A673 (cell line): ENCODE measurements around the gene SLC3A2.

ENCODE experiments used
- EZH2 ChIP-seq: fragments of 200-600 bp; sonication (generic); IDR thresholded peaks from 2 replicates; pipeline ENCODE4 v1.6.1; 2017; ENCODE audit warnings: borderline replicate concordance, low read depth, mild to moderate bottlenecking, mixed read lengths, antibody characterized with exemption, low read length; ENCODE audit not compliant: poor library complexity, severe bottlenecking
- TF ChIP-seq, protein P1 (sequence below): fragments of 300-800, 200-600 bp; sonication (generic); conservative IDR thresholded peaks from 2 replicates; pipeline ENCODE4 v1.5.1; 2017; ENCODE audit warnings: low read depth, mild to moderate bottlenecking, antibody characterized with exemption, low read length, moderate library complexity, mixed read lengths

DNA sequence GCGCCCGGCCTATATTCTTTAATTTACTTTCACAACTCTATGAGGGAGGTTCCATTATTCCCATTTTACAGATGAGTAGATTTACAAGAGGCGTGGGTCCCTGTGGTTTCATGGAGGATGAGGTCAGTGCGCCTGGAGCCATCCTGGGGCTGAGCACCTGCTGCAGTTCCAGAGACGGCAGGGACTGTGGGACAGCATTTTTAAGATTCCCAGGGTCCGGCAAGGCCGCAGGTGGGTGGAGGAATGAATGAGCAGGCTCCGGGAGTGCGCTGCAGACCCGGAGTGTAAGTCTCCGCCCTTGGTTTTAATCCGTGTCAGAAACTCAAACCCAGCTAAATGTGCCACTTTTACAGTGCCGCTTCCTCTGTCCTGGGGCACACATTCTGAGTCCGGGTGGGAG, 44.6 kb downstream of the SLC3A2 start:
- TF ChIP-seq, protein P1, sequence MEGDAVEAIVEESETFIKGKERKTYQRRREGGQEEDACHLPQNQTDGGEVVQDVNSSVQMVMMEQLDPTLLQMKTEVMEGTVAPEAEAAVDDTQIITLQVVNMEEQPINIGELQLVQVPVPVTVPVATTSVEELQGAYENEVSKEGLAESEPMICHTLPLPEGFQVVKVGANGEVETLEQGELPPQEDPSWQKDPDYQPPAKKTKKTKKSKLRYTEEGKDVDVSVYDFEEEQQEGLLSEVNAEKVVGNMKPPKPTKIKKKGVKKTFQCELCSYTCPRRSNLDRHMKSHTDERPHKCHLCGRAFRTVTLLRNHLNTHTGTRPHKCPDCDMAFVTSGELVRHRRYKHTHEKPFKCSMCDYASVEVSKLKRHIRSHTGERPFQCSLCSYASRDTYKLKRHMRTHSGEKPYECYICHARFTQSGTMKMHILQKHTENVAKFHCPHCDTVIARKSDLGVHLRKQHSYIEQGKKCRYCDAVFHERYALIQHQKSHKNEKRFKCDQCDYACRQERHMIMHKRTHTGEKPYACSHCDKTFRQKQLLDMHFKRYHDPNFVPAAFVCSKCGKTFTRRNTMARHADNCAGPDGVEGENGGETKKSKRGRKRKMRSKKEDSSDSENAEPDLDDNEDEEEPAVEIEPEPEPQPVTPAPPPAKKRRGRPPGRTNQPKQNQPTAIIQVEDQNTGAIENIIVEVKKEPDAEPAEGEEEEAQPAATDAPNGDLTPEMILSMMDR = no peak
- no peak for TF ChIP-seq EZH2
